Stomach (tissue), 4 donors: ENCODE measurements around the gene MGAT4B.

ENCODE experiments used
- CTCF ChIP-seq, 7 experiments: fragments of 450-650 bp in 4 of 7; fragments of 200-600 bp in 3 of 7; sonication (generic) in 3 of 7; IDR thresholded peaks; one replicate each; pipeline ENCODE4 v1.5.1; 2016 to 2019; ENCODE audit warnings: antibody characterized with exemption in 7 of 7, control low read depth in 2 of 7, mild to moderate bottlenecking in 1 of 7
- EP300 ChIP-seq: sonication (generic); formaldehyde crosslinking; IDR thresholded peaks from one replicate; pipeline ENCODE4 v1.6.1; 2017; ENCODE audit warnings: antibody characterized with exemption
- POLR2A ChIP-seq, 4 donors: fragments of 450-650 bp; IDR thresholded peaks; one replicate each; pipeline ENCODE4 v1.6.1; 2016; ENCODE audit warnings: antibody characterized with exemption in 4 of 4, control low read depth in 2 of 4, mild to moderate bottlenecking in 1 of 4, moderate library complexity in 1 of 4
- POLR2AphosphoS5 ChIP-seq, 3 donors: sonication (generic); formaldehyde crosslinking; IDR thresholded peaks; one replicate each; pipeline ENCODE4 v1.6.1; 2016; ENCODE audit warnings: antibody characterized with exemption in 3 of 3

DNA sequence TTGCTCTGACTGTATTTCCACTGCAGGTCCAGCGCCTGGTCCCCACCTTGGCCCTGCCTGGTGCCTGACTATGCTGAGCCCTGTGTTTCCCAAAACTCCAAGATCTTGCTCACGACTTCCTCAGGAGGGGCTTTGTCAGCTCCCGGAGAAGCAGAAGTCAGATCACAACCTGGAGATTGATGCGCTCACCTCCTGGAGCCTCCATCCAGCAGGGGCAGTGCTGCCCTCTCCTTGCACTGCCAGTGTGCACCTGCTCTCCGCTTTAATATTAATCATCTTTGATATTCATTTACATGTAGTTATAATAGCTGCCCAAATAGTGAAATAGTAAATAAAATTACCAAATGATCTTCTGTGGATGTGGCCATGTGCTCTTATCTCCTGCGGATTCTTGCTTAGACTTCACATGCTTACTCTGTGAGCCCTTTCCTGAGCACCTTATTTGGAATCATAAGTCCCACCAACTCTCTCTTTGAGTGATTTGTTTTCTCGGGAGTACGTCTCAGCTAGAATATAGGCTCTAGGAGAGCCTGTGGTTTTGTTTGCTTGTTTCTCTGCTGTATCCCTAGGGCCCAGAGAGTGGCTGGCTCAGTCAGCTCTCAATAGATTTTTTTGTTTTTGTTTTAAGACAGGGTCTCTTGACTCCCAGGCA lies 56.7 kb downstream of the MGAT4B start:
- TF ChIP-seq CTCF (IDR thresholded peaks at IDR 0.05) (no peak), POLR2A (IDR thresholded peaks at IDR 0.05) (no peak), POLR2AphosphoS5 (IDR thresholded peaks at IDR 0.05) (no peak), EP300 (no peak)
